GM12878 (cell line): ENCODE measurements around the gene PEX16. TPM values are rescaled to one million over a fixed set of nuclear protein-coding genes. Genes with fewer than 3 reads are reported as not detected.

Source experiments
- BACH1 ChIP-seq: fragments of 450-650 bp; IDR thresholded peaks from 2 replicates; pipeline ENCODE4 v1.6.1; 2017; ENCODE audit warnings: mild to moderate bottlenecking, borderline replicate concordance
- BMI1 ChIP-seq: fragments of 450-650 bp; IDR thresholded peaks from 2 replicates; pipeline ENCODE4 v1.6.1; 2016; ENCODE audit warnings: mild to moderate bottlenecking, moderate library complexity, borderline replicate concordance
- BRCA1 ChIP-seq: IDR thresholded peaks from 2 replicates; pipeline ENCODE4 v1.6.1; 2011; ENCODE audit warnings: low read depth, low read length, improper control_type of control experiment
- CEBPB ChIP-seq, 2 experiments: fragments of 150-350 bp in 1 of 2; IDR thresholded peaks; 2 replicates each; pipeline ENCODE4 v1.6.1; 2012 to 2014; ENCODE audit warnings: low read depth in 2 of 2, low read length in 2 of 2, borderline replicate concordance in 1 of 2, inconsistent platforms in 1 of 2
- CHD1 ChIP-seq: IDR thresholded peaks from 2 replicates; pipeline ENCODE4 v1.6.1; 2012; ENCODE audit warnings: low read depth, low read length, improper control_type of control experiment
- CREB1 ChIP-seq: IDR thresholded peaks from 2 replicates; pipeline ENCODE4 v1.6.1; 2012; ENCODE audit warnings: low read depth, mild to moderate bottlenecking, inconsistent platforms
- HCFC1 ChIP-seq: fragments of 150-350 bp; IDR thresholded peaks from 2 replicates; pipeline ENCODE4 v1.6.1; 2014; ENCODE audit warnings: low read length
- IKZF1 ChIP-seq: fragments of 450-650 bp; conservative IDR thresholded peaks from 2 replicates; pipeline ENCODE4 v1.6.1; 2017; ENCODE audit warnings: antibody characterized with exemption, mild to moderate bottlenecking
- IRF4 ChIP-seq: IDR thresholded peaks from 2 replicates; pipeline ENCODE4 v1.6.1; 2011; ENCODE audit warnings: low read depth, low read length
- KAT2A ChIP-seq: conservative IDR thresholded peaks from 2 replicates; pipeline ENCODE4 v1.6.1; 2011; ENCODE audit warnings: low read depth, low read length; ENCODE audit not compliant: control insufficient read depth
- MAX ChIP-seq: IDR thresholded peaks from 2 replicates; pipeline ENCODE4 v1.6.1; 2012; ENCODE audit warnings: low read depth, low read length, improper control_type of control experiment
- MYC ChIP-seq: IDR thresholded peaks from 2 replicates; pipeline ENCODE4 v1.6.1; 2011; ENCODE audit warnings: mild to moderate bottlenecking, low read length, moderate library complexity, inconsistent platforms; ENCODE audit not compliant: insufficient read depth, insufficient replicate concordance, insufficient read length, severe bottlenecking
- NBN ChIP-seq: fragments of 450-650 bp; IDR thresholded peaks from 2 replicates; pipeline ENCODE4 v1.6.1; 2016
- NKRF ChIP-seq: fragments of 450-650 bp; conservative IDR thresholded peaks from 2 replicates; pipeline ENCODE4 v1.6.1; 2017; ENCODE audit warnings: mild to moderate bottlenecking, moderate library complexity
- PAX8 ChIP-seq: fragments of 450-650 bp; IDR thresholded peaks from 2 replicates; pipeline ENCODE4 v1.6.1; 2017; ENCODE audit warnings: mild to moderate bottlenecking, moderate library complexity
- PKNOX1 ChIP-seq: fragments of 450-650 bp; IDR thresholded peaks from 2 replicates; pipeline ENCODE4 v1.6.1; 2016; ENCODE audit warnings: mild to moderate bottlenecking
- POLR2AphosphoS2 ChIP-seq: IDR thresholded peaks from 2 replicates; pipeline ENCODE4 v1.6.1; 2011; ENCODE audit warnings: low read depth, mild to moderate bottlenecking, low read length, improper control_type of control experiment, moderate library complexity
- POU2F2 ChIP-seq: IDR thresholded peaks from 3 replicates; pipeline ENCODE4 v1.6.1; 2011; ENCODE audit warnings: low read depth, mild to moderate bottlenecking, low read length, borderline replicate concordance
- RAD51 ChIP-seq: fragments of 450-650 bp; IDR thresholded peaks from 2 replicates; pipeline ENCODE4 v1.6.1; 2016; ENCODE audit warnings: moderate library complexity, mild to moderate bottlenecking, inconsistent platforms
- RELA ChIP-seq: fragments of 450-650 bp; IDR thresholded peaks from 2 replicates; pipeline ENCODE4 v1.8.0; 2014; ENCODE audit warnings: borderline replicate concordance; ENCODE audit not compliant: partially characterized antibody
- RELB ChIP-seq: fragments of 450-650 bp; IDR thresholded peaks from 2 replicates; pipeline ENCODE4 v1.6.1; 2017; ENCODE audit warnings: low read depth, mild to moderate bottlenecking, moderate library complexity
- SIN3A ChIP-seq: IDR thresholded peaks from 2 replicates; pipeline ENCODE4 v1.6.1; 2012; ENCODE audit warnings: low read depth, low read length, improper control_type of control experiment
- SMAD5 ChIP-seq: IDR thresholded peaks from 2 replicates; pipeline ENCODE4 v1.6.1; 2016; ENCODE audit warnings: antibody characterized with exemption, low read depth
- SPI1 ChIP-seq: IDR thresholded peaks from 2 replicates; pipeline ENCODE4 v1.6.1; 2011; ENCODE audit warnings: low read depth, mild to moderate bottlenecking, low read length, moderate library complexity, borderline replicate concordance; ENCODE audit not compliant: insufficient read depth
- SREBF2 ChIP-seq: IDR thresholded peaks from 2 replicates; pipeline ENCODE4 v1.6.1; 2012; ENCODE audit warnings: mild to moderate bottlenecking, low read length
- TBL1XR1 ChIP-seq: IDR thresholded peaks from 2 replicates; pipeline ENCODE4 v1.6.1; 2012; ENCODE audit warnings: low read depth, low read length, improper control_type of control experiment
- TCF3 ChIP-seq: IDR thresholded peaks from 2 replicates; pipeline ENCODE4 v1.6.1; 2012; ENCODE audit warnings: low read depth, mild to moderate bottlenecking, low read length, borderline replicate concordance; ENCODE audit not compliant: insufficient read depth
- polyA plus RNA-seq, 11 experiments: library from polyadenylated mRNA; depleted of rRNA in 4 of 11; unstranded in 6 of 11; stranded (reverse) in 5 of 11; fragments of >200 nt; fragmentation: Nextera tagmentation in 4 of 11; fragmentation: Illumina TruSeq in 1 of 11; extraction: Ambion mirVana in 4 of 11; extraction: Trizol in 1 of 11; gene quantifications; 1 replicate in 1 of 11; 2 replicates in 10 of 11; pipeline versions ENCODE4 v1.2.1 to v1.2.3, GENCODE V29; 2011 to 2016; ENCODE audit warnings: inconsistent platforms in 2 of 11, missing spikeins in 2 of 11, low read depth in 1 of 11
- total RNA-seq, 4 experiments: library from RNA; depleted of rRNA in 3 of 4; stranded (reverse); fragments of >200 nt in 3 of 4; fragmentation: Illumina TruSeq in 1 of 4; extraction: Trizol in 1 of 4; gene quantifications; 2 replicates each; pipeline versions ENCODE4 v1.2.1 to v1.2.3, GENCODE V29; 2013 to 2021

The PEX16 gene
- total and polyA plus RNA-seq, 10 of the 15 experiments (the other 5 are each of a cell fraction or from before 2014, with no cell fraction given): 1.4 to 53.5 (median 27.6) TPM

- TF ChIP-seq RELB: peak; percentile 89
- peak; percentile 91 for TF ChIP-seq SIN3A
- no peak for TF ChIP-seq RAD51
- peak; percentile 88; the same call in 1 of the 2 replicates for TF ChIP-seq NBN
- no peak for TF ChIP-seq PAX8
- TF ChIP-seq TCF3: peak; percentile 99
- TF ChIP-seq KAT2A: no peak
- TF ChIP-seq BRCA1: no peak
- TF ChIP-seq POLR2AphosphoS2: peak; percentile 71; the same call in 1 of the 2 replicates
- TF ChIP-seq CREB1: peak; percentile 68; the same call in 1 of the 2 replicates
- no peak for TF ChIP-seq SMAD5
- TF ChIP-seq PKNOX1: peak; percentile 83
- TF ChIP-seq MYC: no peak
- peak; percentile 68 for TF ChIP-seq NKRF
- TF ChIP-seq CHD1: no peak
- TF ChIP-seq RELA: peak; percentile 17
- peak; percentile 37; the same call in 1 of the 2 replicates for TF ChIP-seq IRF4
- no peak for TF ChIP-seq SPI1
- TF ChIP-seq BACH1: no peak; the same call in 1 of the 2 replicates
- no peak for TF ChIP-seq CEBPB (IDR thresholded peaks at IDR 0.05; ENCODE audit: borderline replicate concordance in 1 of 2, low read depth in 2 of 2, low read length in 2 of 2)
- TF ChIP-seq TBL1XR1: peak; percentile 87; the same call in 1 of the 2 replicates
- peak; percentile 68; the same call in 1 of the 3 replicates for TF ChIP-seq POU2F2
- TF ChIP-seq BMI1: no peak
- peak; percentile 91 for TF ChIP-seq MAX
- no peak for TF ChIP-seq SREBF2
- TF ChIP-seq HCFC1: no peak
- peak; percentile 85 for TF ChIP-seq IKZF1
Measured at GRCh38 chr11:45930031-45930794, 12.5 kb upstream of the PEX16 start (continued).
